Natural killer cell (primary cell): ENCODE results near the gene CACNB4. TPM values are rescaled to one million over a fixed set of nuclear protein-coding genes. Genes with fewer than 3 reads are reported as not detected.

ENCODE experiments used
- ATAC-seq, 3 donors: fragments of 150-1000 bp in 2 of 3; fragments of 200-7000 bp in 1 of 3; cut with Tn5 transposase; 1 replicate in 1 of 3; 2 replicates in 2 of 3; pipeline ENCODE4 v1.10.0; 2021; ENCODE audit warnings: mild to moderate bottlenecking in 2 of 3, moderate library complexity in 2 of 3
- DNase-seq, 2 donors: peaks; one replicate each; pipeline versions ENCODE4 v3.0.0 to v3.0.0-alpha.2; 2013 to 2021; ENCODE audit warnings: mixed read lengths in 1 of 2
- H3K27ac ChIP-seq: one replicate; pipeline ENCODE4 v1.5.1; 2013; ENCODE audit warnings: mild to moderate bottlenecking, low read length
- H3K27me3 ChIP-seq: one replicate; pipeline ENCODE4 v1.6.1; 2013; ENCODE audit warnings: low read length; ENCODE audit not compliant: control insufficient read depth, insufficient read depth
- H3K36me3 ChIP-seq: one replicate; pipeline ENCODE4 v1.6.1; 2013; ENCODE audit warnings: low read length; ENCODE audit not compliant: control insufficient read depth, insufficient read depth
- H3K4me1 ChIP-seq: one replicate; pipeline ENCODE4 v1.6.1; 2013; ENCODE audit warnings: low read length; ENCODE audit not compliant: control insufficient read depth, insufficient read depth
- H3K4me3 ChIP-seq: one replicate; pipeline ENCODE4 v1.5.1; 2013; ENCODE audit warnings: low read length
- H3K9me3 ChIP-seq: one replicate; pipeline ENCODE4 v1.6.1; 2013; ENCODE audit warnings: low read length; ENCODE audit not compliant: control insufficient read depth, insufficient read depth
- H3K27ac Mint-ChIP-seq, 2 donors: one replicate each; pipeline ENCODE4 v1.8.0; 2022; ENCODE audit warnings: mild to moderate bottlenecking in 2 of 2, mixed read lengths in 2 of 2, moderate library complexity in 1 of 2
- H3K27me3 Mint-ChIP-seq, 2 donors: one replicate each; pipeline ENCODE4 v1.8.0; 2022; ENCODE audit warnings: low read depth in 2 of 2, mixed read lengths in 2 of 2
- H3K36me3 Mint-ChIP-seq: one replicate; pipeline ENCODE4 v1.8.0; 2022; ENCODE audit warnings: mixed read lengths
- H3K4me1 Mint-ChIP-seq, 2 donors: one replicate each; pipeline ENCODE4 v1.8.0; 2022; ENCODE audit warnings: mixed read lengths in 2 of 2
- H3K4me3 Mint-ChIP-seq: one replicate; pipeline ENCODE4 v1.8.0; 2022; ENCODE audit warnings: mild to moderate bottlenecking, moderate library complexity, mixed read lengths
- H3K9me3 Mint-ChIP-seq, 2 donors: one replicate each; pipeline ENCODE4 v1.8.0; 2022; ENCODE audit warnings: mixed read lengths in 2 of 2
- WGBS: methylation state at CpG from one replicate; pipeline ENCODE4 v1.1.7; 2013; ENCODE audit warnings: missing lambda C conversion rate; ENCODE audit not compliant: insufficient coverage; 5-methylcytosine and 5-hydroxymethylcytosine counted together
- intact Hi-C: fragments of 100-400 bp; cut with micrococcal nuclease; formaldehyde crosslinking; loops from one replicate; pipeline ENCODE4 v1.14.2; 2022
- total RNA-seq, 4 donors: library from RNA; stranded (reverse); fragments of 120-200 nt in 1 of 4; gene quantifications; one replicate each; pipeline versions ENCODE4 v1.2.3 to v1.2.4, GENCODE V29; 2013 to 2022
- TF ChIP-seq, protein P1 (sequence below): fragments of 200-600 bp; IDR thresholded peaks from one replicate; pipeline ENCODE4 v1.8.0; 2022; ENCODE audit warnings: antibody characterized with exemption

CACNB4 gene
- total RNA-seq, 3 donors from 2014 or later (not counting 1 experiment from before 2014, with no cell fraction given), result 0.56 to 0.93 (median 0.73) TPM

DNA sequence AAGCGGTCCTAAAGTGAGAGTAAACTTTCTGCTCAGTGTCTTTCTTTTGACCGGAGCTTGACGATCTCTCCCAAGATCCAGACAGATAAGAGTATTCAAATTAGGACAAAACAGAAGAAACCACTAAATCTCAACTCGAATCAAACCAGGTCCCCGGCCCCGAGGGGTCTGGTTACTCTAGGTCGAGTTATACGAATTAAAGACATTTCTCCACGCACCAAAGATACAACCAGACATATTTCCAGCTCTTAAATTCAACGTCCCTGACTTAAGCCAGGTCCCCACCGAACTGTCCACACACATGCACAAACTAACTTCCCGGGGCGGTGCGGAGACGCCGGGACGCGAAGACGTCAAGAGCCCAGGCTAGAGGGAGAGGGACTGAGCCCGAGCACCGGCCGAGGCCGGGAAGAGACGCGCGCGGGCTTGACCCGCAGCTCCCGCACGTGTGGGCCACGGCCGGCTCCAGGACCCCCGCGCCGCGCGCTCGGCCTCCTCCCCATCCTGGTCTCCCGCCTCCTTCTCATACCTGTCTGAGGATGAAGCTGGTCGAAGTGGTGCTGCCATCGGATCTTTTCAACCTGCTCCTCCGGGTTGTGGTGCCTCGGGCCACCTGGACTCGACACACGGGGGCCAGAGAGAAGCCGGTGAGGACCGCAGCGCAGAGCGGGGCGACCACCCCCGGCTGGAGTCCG lies 896 bp downstream of the CACNB4 start:
- Mint-ChIP-seq H3K36me3 (no peaks in the 10 kb centered on the region), H3K4me1 (peaks cover 30 to 31% of the 10 kb centered on the region in 2 donors), H3K4me3 (peak overlapping the region; percentile 88), H3K9me3 (no peaks in the 10 kb centered on the region), H3K27me3 (peaks cover 29 to 34% of the 10 kb centered on the region in 2 donors), H3K27ac (peak overlapping the region in 1 of 2 donors; percentile 47)
- no peaks in the 10 kb centered on the region for H3K9me3 ChIP-seq
- intact Hi-C loops, result no loop called here
- peaks cover 17% of the 10 kb centered on the region for H3K4me1 ChIP-seq
- H3K4me3 ChIP-seq, result peak overlapping the region; percentile 42
- TF ChIP-seq, protein P1, sequence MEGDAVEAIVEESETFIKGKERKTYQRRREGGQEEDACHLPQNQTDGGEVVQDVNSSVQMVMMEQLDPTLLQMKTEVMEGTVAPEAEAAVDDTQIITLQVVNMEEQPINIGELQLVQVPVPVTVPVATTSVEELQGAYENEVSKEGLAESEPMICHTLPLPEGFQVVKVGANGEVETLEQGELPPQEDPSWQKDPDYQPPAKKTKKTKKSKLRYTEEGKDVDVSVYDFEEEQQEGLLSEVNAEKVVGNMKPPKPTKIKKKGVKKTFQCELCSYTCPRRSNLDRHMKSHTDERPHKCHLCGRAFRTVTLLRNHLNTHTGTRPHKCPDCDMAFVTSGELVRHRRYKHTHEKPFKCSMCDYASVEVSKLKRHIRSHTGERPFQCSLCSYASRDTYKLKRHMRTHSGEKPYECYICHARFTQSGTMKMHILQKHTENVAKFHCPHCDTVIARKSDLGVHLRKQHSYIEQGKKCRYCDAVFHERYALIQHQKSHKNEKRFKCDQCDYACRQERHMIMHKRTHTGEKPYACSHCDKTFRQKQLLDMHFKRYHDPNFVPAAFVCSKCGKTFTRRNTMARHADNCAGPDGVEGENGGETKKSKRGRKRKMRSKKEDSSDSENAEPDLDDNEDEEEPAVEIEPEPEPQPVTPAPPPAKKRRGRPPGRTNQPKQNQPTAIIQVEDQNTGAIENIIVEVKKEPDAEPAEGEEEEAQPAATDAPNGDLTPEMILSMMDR, result no peak
- peaks cover 24% of the 10 kb centered on the region for H3K27me3 ChIP-seq
- no peak for DNase-seq
- no peaks in the 10 kb centered on the region for H3K36me3 ChIP-seq
- peak; percentile 21 to 50 (median 31) for ATAC-seq
- no peak overlapping the region for H3K27ac ChIP-seq
- WGBS, result 2% methylated on average over 52 of the region's 52 CpGs

DNA sequence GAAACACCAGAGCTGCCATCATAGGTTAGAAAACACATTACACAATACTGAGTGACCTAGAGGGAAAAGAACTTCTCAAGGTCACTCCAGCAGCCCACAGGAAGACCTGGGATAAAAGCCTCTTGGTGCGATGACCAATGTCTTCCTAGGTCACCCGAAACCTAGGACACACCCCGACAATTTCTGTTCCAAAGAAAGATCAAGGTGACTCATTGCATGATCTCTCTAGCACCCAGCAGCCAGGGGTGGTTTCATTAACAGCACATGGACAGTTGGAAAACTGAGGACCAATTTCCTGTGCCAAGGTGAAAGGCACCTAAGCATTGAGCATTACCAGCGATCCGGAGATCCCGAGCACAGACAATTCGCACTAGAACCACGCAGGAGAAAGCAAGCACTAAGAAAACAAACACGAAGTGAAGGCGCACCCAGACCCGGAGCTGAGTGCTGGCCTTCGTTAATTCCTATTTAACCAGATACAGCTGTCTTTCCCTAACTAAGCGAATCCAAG lies 1.5 kb downstream of the CACNB4 start:
- TF ChIP-seq, protein P1, result no peak
- Mint-ChIP-seq H3K4me1 (peaks cover 30 to 31% of the 10 kb centered on the region in 2 donors), H3K4me3 (peak overlapping the region; percentile 88), H3K9me3 (no peaks in the 10 kb centered on the region), H3K36me3 (no peaks in the 10 kb centered on the region), H3K27me3 (peaks cover 29 to 34% of the 10 kb centered on the region in 2 donors), H3K27ac (peak overlapping the region in 1 of 2 donors; percentile 43)
- no peak overlapping the region for H3K4me3 ChIP-seq
- no peaks in the 10 kb centered on the region for H3K36me3 ChIP-seq
- 32% methylated on average over 13 of the region's 13 CpGs for WGBS
- no peak overlapping the region for H3K27ac ChIP-seq
- DNase-seq, result no peak
- peaks cover 24% of the 10 kb centered on the region for H3K27me3 ChIP-seq
- peaks cover 17% of the 10 kb centered on the region for H3K4me1 ChIP-seq
- no peaks in the 10 kb centered on the region for H3K9me3 ChIP-seq
- ATAC-seq, result peak in 1 of 3 donors; percentile 8
- intact Hi-C loops, result no loop called here

DNA sequence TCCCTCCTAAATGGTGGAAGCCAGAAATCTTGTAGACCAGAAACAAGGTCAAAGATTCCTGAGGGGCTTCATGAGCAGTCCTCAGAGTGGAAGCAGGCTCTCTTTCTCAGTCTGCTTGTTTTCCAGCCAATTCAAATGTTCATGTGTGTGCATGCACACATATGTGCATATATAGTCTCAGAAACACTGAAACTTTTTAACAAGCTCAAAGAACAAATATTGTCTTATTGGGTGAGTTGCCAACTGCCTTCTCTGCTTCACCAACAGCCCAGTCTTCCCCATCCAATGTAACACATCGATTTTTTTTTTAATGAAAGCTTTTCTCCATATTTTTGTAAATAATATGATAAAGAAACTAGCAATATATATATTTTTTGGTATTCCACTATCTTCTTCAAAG lies 3.7 kb downstream of the CACNB4 start:
- H3K27me3 Mint-ChIP-seq, result peaks cover 22 to 28% of the 10 kb centered on the region in 2 donors
- Histone ChIP-seq H3K36me3 (no peaks in the 10 kb centered on the region), H3K27ac (no peak overlapping the region), H3K27me3 (peaks cover 13% of the 10 kb centered on the region), H3K4me1 (peaks cover 17% of the 10 kb centered on the region), H3K4me3 (no peak overlapping the region), H3K9me3 (no peaks in the 10 kb centered on the region)
- no peaks in the 10 kb centered on the region for H3K36me3 Mint-ChIP-seq
- no peaks in the 10 kb centered on the region for H3K9me3 Mint-ChIP-seq
- no peak overlapping the region for H3K27ac Mint-ChIP-seq
- H3K4me3 Mint-ChIP-seq, result no peak overlapping the region
- no peak for ATAC-seq
- intact Hi-C loops, result no loop called here
- TF ChIP-seq, protein P1, result no peak
- H3K4me1 Mint-ChIP-seq, result peaks cover 26 to 27% of the 10 kb centered on the region in 2 donors
- no CpG with 5 or more reads among the region's 1 CpG for WGBS
- DNase-seq, result no peak
